HG03066 (cell line): ENCODE data around the gene XIRP1.

ENCODE experiments used
- ATAC-seq: cut with Tn5 transposase; IDR thresholded peaks from one replicate; pipeline ENCODE4 v1.9.1; 2021; ENCODE audit warnings: low read depth; ENCODE audit not compliant: unreplicated experiment

Gene XIRP1

DNA sequence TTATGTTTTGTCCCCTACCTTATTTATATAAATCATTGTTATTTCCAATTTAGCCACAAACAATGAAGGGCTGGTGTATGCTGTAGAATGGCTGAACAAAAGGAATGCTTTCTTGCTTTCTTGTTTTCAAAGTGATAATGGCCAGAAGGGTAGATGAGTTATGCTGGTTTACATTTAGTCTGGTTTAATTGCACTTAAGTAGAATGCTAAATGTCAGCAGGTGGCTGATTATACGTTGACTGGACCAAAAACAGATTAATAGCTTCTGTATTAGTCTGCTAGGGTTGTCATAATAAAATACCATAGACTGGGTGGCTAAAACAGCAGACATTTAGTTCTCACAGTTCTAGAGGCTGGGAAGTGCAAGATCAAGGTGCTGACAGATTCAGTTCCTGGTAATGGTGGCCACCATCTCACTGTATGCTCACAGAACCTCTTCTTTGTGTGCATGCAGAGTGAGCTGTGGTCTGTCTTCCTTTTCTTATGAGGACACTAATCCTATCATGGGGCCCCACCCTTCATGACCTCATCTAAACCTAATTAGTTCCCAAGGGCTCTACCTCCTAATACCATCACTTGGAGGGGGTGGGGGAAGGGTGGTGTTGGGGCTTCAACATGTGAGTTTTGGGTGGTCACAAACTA lies 17.1 kb upstream of the XIRP1 start:
- no peak for ATAC-seq

DNA sequence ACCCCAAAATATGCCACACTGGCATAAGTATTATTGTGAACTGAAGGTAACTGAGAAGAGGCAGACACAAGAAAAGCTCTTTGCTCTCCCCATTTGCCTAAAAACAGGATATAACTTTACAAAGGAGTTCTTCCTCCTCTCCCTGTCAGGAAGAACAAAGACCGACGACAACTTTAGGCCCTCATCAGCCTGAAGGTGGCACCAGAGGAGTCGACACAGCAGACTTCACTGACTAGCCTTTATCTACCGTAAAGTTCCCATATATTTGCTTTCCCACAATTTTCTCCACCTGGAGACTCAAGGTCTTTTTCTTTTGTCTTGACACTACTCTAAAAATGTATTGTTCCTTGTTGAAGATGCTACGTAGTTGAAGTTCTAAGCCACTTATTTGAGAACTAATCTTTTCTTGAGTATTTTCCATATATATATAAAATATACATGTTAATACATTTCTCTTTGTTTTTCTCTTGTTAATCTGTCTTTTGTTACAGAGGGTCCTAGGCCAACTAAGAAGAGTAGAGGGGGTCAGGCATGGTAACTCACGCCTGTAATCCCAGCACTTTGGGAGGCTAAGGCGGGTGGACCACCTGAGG lies 16.2 kb upstream of the XIRP1 start:
- no peak for ATAC-seq

DNA sequence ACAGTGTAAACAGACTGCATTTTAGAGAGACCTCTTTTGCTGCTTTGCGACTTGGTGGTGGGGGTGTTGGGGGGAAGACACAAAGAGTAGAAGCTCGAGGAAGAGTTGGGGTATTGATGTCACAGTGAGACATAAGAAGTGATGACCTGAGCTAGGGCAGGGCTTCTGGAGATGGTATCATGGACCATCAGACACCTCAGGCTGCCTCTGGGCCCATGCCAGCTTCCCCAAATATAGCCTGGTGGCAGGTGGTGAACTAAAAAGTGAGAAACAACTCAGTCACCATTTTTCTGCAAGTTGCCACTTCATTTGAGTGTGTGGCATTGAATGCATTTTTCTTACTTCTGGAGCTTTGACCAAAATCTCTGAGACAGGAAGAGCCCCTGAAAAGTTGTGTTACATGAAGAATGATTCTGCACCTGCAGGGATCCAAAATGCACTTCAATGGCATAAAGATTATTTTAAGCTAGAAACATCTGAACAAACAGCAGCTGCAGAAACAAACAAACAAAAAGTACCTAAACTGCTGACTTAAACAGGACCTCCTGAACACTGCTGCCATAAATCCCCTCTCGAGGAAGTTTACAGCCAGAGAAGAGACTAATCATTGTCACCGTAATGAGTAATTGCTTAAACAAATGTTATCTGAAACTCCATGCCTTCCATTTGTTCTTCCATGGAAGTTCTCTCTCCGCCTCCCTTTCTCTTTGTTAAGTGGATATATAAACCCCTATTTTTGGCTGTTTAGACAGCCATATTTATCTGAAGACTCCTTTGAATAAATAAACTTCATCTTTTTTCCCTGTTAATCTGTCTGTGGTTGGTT lies 15.2 kb upstream of the XIRP1 start:
- ATAC-seq, result no peak

DNA sequence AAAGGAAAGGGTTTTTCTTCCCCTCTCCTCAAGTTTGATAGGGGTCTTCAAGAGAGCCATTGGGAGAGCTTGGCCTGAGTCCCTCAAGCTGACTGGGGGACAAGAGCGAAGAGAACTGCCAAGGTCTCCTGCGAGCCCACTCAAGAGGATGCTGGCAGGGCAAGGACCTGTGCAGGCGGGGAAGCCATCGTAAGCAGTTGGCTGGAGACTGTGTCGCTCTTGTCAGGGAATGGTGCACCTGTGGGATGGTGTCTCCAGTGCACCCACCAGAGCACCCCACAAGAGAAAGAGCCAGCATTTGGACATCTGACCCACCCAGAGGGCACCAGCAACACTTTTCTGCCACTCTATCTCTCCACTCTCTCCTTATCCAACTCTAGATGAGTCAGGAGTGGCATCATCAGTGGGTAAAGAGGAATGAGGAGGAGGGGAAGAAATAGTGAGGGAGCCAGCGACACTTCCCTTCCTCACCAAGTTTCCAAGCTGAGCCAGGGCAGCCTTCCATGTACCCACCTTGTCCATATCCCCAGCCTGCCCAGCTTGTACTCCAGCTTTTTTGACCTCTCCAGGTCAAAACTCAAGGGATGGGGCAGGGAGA lies 13.6 kb upstream of the XIRP1 start:
- ATAC-seq, result no peak

DNA sequence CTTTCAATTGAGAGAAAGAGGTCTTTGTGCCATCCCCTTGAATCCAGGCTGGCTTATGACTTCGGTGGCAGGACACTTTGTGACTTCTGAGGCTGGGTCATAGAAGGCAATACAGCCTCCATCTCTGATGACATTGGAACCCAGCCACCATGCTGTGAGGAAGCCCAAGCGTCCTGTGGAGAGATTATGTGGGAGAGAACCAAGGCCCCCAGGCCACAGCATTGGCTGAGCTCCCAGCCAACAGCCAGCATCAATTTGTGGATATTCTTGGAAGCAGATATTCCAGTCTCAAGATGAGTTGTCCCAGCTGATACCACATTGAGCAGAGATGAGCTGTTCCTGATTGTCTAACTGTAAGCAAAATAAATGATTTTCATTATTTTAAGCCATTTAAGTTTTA lies 12.7 kb upstream of the XIRP1 start:
- ATAC-seq, result no peak

DNA sequence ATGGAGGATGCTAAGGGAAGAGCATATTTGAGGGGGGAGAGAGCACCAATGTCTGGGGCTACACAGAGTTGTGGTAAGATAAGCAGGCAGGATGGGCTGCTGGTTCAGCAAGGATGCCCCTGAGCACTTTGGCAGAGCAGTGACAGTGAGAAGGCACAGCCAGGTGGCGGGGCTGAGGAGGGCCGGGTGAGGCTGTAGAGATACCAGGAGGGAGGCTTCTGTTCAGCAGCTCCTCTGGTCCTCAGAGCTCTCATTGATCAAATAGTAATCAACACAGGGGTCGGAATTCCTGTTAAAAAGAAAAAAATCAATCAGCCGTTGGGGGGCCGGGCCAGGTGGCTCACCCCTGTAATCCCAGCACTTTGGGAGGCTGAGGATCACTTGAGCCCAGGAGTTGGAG lies 11.5 kb upstream of the XIRP1 start:
- ATAC-seq, result no peak

DNA sequence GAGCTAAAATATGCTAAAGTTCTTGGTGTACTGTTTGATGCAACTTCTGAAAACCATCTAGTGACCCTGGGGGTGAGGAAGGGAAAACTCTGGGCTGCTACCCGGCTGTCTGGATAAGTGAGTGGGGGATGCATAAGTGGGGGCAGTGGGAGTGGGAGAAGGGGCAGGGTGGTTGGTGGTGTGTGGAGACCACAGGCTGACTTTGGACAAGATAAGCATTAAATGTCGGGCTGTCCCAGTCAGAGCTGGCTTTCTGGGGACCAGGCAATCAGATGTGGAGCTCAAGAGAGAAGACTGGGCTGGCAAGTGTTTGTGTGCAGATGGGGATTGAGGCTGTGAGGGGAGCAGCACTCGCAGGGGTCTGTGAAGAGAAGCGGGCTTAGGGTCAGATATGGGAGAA lies 11.0 kb upstream of the XIRP1 start:
- no peak for ATAC-seq

DNA sequence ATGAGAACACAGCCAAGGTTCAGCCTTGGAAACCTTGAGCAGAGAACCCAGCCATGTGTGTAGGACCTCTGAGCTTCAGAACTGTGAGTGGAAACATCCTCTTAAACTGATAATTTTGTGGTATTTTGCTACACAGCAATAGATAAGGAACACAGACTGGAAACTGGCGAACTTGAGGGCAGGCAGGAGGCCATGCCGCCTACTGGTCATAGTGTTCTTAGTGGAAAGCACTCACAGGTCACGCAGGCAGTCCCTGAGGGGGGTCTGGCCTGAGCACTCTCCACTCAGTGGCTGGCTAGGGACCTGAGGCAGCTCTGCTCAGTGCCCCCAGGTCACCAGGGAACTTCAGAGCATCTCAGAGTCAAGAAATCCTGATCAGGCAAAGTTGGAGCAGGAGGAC lies 9.7 kb upstream of the XIRP1 start:
- ATAC-seq, result no peak

DNA sequence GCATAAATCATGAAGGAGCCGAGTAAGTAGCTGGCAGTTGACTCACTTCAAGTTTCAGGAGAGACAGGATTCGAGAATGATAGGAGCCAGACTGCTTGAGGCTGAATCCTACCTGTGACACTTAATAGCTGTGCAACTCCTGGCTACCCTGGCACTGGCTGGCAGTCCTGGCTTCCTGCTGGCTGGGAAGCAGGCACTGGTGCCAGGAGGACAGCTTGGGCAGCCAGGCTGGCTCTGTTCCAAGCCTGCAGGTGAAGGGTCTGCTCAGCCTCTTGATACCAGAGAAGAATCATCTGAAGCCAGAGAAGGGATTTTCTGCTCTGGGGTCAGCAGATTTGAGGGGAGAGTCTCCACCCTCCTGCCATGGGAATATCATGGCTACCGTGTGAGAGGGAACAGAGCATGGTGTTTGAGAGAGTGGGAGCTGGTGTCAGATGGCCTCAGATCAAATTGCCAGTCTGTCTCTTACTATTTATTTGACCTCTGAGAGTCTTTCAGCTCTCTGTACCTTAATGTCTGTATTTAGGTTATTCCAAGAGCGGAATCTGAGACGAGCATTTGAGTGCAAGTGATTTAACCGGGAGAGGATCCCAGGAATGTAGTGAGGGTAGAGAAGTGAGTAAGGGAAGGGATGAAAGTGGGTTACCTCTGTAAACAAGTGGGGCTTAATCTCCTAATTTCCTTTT lies 4.4 kb upstream of the XIRP1 start:
- no peak for ATAC-seq

DNA sequence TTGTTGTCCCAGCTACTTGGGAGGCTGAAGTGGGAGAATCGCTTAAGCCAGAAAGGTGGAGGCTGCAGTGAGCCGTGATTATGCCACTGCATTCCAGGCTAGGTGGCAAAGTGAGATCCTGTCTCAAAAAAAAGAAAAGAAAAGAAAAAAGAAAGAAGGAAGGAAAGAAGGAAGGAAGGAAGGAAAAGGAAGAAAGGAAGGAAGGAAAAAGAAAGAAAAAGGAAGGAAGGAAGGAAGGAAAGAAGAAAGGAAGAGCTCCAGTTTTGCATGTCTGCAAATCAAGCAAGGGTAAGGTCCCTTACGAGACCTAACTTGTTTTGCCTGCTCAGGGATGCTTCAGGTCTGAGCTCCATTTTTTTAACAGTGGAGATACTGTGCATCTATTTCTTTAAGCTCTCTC lies 3.6 kb upstream of the XIRP1 start:
- no peak for ATAC-seq

DNA sequence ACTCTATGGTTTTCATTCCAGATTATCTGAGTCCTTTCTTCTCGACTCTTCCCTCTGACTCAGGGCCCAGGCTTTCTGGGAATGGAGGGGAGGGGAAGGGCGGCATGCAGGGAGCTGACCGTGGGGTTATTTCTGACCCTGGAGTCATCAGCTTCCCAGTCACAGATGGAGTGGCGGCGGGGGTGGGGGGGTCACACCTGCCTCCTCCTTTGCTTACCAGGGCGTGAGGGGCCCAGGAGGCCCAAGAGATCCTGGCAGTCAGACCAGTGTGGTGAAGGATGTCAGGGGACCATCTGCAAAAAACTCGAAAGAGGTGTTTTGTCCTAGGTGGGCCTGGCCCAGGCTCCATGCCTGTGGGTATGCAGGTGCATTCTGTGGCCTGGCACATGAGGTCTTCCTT lies 996 bp upstream of the XIRP1 start:
- ATAC-seq, result no peak

DNA sequence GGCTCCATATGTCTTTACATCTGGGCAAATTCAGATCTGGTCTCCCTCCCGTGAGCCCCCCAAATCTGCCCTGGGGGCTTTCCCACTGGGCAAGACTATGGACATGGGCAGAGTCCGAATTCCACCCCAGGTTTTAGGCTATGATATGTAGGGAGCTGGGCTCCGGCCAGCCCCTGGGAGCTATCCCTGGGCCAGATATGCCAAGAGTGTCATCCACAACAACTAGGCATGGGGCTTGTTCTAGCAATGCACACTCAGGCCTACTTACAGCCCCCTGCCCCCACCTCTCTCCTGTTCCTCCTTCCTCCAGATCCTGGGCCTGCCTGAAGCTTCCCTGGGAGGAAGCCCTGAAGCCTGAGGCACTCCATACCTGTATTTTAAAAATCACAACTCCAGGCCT lies 622 bp downstream of the XIRP1 start:
- ATAC-seq, result no peak

DNA sequence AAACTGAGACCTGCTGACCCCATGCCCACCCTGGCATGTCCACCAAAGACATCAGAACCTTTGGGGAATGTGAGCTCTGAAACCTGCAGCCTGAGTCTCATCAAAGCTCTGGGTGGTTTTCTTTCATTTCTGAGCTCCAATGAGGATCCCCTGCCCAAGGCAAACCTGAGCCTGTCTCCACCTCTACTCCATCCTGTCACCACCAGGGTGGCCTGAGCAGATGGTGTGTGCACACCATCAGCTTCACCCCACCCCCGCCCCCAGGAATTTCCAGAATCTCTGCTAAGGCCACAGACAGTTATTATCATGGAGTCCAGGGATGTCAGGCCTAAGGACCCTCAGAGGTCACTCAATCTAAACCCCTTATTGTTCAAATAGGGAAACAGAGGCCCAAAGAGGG lies 1.3 kb downstream of the XIRP1 start:
- ATAC-seq, result no peak

DNA sequence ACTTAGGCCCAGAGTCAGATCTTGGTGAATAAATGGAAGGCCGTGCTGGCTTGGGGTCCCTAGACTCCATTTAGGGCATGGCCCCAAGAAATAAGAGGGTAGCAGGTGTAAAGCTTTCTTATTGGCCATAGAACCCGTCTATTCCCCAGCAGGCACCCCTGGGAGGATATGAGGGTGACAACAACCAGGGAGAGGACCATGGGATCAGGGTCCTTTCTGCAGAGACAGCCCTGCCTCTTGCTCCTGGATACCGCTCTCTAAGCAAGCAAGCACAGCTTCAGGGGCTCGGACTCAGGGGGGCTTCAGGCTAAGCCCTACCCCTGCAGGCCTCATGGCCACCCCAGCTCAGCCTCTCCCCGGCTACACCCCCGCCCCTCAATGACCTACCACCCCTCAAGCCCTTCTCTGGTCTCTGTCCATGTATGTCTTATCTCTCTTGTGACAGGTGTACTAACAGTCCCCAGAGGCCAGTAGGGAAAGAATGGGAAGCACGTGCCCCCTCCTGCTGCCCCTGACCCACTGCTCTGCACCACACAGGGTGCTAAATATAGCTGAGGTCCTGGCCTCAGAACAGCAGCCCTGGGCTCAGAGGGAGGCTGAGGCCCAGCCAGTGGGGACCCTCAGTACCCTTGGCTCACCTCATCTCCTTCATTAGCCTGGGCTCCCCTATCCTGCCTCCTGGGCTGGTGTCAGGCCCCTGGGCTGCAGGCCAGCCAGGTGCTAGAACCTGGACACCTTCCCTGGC lies 1.9 kb downstream of the XIRP1 start:
- ATAC-seq, result no peak

DNA sequence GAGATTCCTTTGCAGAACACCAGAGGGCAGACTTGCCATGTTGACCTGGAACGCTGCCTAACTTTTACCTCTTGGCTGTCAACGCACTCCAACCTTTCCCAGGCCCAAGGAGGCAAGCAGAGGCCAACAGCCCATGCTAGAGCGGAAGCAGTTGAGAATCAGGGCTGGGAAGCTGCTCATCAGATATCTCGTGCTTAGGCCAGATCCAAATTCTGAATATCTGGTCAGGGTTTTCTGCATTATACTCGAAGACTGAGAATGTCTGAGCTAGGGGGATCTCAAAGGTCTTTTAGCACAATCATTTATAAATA lies 2.5 kb downstream of the XIRP1 start:
- peak; percentile 46 for ATAC-seq

DNA sequence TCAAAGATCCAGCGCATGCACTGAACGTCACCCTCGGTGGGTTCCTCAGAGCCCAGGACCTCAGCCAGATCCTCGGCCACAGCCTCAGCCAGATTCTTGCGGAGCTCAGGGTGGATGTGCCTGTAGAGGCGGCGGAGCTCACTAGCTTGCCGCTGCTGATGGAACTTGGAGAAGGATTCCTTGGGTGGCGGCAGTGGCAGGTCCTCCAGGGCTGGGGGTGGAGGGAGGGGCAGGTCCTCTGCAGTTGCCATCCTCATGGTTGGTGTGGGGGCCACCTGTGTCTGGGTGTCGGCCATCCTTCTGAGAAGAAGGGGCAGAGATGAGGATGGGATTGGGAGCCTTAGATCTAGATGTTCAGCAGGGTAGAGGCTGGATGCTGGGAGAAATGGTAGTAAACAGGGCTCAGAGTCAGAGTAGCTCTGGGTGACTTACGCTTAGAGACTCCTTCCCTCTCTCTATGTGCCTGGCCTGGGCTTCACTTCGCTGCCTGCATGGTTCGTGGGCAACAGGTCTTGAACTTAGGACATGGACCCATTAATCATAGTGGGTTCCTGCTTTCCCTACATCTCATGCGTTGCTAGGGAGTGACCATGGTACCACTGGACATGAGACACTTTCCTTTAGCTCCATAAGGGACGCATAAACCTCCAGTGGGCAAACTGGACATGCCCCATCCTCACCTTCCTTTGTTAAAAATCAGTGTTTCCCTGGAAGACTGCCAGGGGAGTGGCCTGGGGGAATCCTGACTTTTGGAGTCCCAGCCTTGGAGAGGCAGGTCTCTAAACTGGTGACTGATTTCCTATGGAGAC lies 3.0 kb downstream of the XIRP1 start:
- ATAC-seq, result peak; percentile 10

DNA sequence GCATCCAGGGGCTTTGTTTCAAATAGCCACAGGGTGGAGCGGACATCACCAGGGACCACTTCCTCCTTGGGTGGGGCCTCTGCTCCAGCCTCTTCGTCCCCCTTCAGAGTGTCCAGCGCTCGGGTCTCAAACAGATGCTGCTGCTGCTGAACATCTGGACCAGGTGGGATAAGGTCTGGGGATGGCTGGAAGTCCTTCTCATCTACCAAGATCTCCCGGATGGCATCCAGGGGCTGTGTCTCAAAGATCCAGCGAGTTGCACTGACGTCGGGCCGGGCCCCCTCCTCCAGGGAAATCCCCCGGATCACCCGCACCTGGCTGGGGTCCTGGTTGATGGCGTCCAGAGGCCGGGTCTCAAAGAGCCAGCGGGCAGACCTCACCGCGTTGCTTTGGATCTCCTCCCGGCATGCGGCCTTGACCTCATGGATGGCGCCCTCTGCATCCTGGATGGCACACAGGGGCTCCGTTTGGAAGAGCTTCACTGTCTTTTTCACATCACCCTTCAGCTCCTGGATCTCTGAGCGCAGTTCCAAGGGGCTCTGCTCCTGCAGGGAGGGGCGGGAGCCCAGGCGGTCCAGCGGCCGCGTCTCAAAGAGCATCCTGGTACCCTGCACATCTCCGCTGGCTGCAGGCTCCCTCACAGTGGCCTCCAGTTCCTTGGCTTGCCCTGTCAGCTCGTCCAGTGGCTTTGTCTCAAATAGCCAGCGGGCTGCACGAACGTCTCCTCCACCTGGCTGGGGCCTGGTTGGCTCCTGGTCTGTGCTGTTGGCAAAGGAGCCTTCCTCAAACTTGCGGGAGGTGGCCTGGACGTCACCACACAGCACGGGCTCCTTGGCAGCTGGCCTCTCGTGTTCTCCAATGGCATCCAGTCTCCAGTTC lies 3.9 kb downstream of the XIRP1 start:
- ATAC-seq, result no peak

DNA sequence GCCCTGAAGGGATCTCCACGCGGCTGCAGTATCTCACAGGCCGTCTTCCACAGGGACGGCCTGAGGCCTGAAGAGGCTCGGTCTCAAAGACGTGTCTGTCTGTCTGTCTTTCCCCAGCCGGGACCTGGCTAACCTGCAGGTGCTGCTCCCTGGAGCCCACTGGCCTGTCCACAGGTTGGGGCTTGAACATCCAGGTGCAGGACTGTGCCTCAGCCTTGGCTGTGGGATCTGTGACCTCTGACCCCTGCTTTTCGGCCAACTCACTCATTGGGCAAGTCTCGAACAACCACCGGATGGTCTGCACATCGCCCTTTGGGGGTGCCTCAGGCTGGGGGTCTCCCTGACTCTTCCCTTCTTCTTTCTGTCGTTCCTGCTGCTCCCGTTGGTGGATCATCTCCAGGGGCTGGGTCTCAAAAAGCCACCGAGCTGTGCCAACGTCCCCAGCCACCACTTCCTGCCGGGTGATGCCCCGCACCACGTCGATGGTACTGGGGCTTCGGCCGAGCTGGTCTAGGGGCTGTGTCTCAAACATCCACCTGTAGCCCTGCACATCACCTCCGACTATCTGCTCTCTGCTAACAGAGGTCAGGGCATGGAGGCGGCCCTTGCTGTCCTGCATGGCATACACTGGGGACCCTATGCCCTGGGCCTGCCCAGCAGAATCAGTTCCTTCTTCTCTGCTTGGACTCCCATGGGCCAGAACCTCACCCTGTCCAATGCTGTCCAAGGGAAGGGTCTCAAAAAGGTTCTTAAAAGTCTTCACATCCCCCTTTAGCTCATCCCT lies 4.8 kb downstream of the XIRP1 start:
- no peak for ATAC-seq
